ENCODE measurements around the gene SYNDIG1.

- no peak for TF ChIP-seq CTCF (conservative IDR thresholded peaks at IDR 0.05; ENCODE audit: low read depth, low read length)
- no peak for TF ChIP-seq EZH2 (IDR thresholded peaks at IDR 0.05; ENCODE audit: low read length, unreplicated experiment)
Observed at GRCh38 chr20:24683676-24684075, 214.2 kb downstream of the SYNDIG1 start.

All from PC-3 (cell line).